Activated naive CD4-positive, alpha-beta T cell treated with anti-CD3 and anti-CD28 coated beads, Interleukin-2, amount 50 U/mL, for 72 hours (primary cell): ENCODE measurements around the gene TSPAN14. TPM values are rescaled to one million over a fixed set of nuclear protein-coding genes. Genes with fewer than 3 reads are reported as not detected.
"Not testable (repeated sequence)": the region's sequence is repeated elsewhere in the genome, so short reads cannot be mapped to it uniquely, and the experiment has no call there.

Source experiments
- ATAC-seq, 2 donors: fragments of 150-1000 bp; cut with Tn5 transposase; 2 replicates each; pipeline ENCODE4 v1.10.0; 2021; ENCODE audit warnings: mild to moderate bottlenecking in 2 of 2, moderate library complexity in 2 of 2
- DNase-seq, 2 donors: peaks; one replicate each; pipeline ENCODE4 v3.0.0; 2021 to 2022; ENCODE audit warnings: low spot score in 2 of 2
- H3K27ac Mint-ChIP-seq, 2 donors: one replicate each; pipeline ENCODE4 v1.8.0; 2022; ENCODE audit warnings: mild to moderate bottlenecking in 2 of 2, mixed read lengths in 2 of 2
- H3K36me3 Mint-ChIP-seq, 2 donors: one replicate each; pipeline ENCODE4 v1.8.0; 2022; ENCODE audit warnings: mixed read lengths in 2 of 2
- H3K9me3 Mint-ChIP-seq, 2 donors: one replicate each; pipeline ENCODE4 v1.8.0; 2022; ENCODE audit warnings: mixed read lengths in 2 of 2
- total RNA-seq, 2 donors: library from RNA; stranded (reverse); gene quantifications; one replicate each; pipeline ENCODE4 v1.2.3, GENCODE V29; 2022

Gene TSPAN14
- total RNA-seq, 2 donors from 2014 or later: 30.7 to 53.6 TPM

DNA sequence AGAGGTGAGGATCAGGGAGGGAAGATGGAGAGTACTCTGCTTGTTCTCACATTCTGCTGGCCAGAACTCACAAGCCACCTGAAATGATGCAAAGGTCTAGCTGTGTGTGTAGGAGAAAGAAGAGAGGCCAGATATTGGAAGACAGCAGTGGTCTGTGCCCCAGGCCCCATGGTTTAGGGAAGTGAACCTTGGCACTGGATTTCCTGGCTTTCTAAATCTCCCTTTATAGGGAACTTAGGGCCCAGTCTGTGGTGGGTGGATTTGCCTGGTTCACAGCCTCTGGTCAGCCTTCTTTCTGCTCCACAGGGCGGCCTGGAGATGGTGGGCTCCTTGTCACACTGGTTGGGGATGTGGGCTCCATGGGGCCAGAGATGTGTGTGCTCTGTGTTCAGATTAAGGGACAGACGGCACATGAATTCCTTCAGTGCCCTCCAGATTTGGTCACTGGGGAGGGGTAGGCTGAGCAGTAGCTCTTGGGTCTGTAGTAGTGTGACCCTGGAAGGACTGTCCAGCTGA, 74.1 kb downstream of the TSPAN14 start:
- H3K36me3 Mint-ChIP-seq: peaks cover 0 to 24% of the 10 kb centered on the region in 2 donors
- H3K9me3 Mint-ChIP-seq: no peaks in the 10 kb centered on the region
- no peak for ATAC-seq
- no peak for DNase-seq
- peak overlapping the region; percentile 60 to 86 for H3K27ac Mint-ChIP-seq

GRCh38 chr10:80528901-80529300, 74.8 kb downstream of the TSPAN14 start:
- DNase-seq: no peak
- no peaks in the 10 kb centered on the region for H3K9me3 Mint-ChIP-seq
- peaks cover 0 to 24% of the 10 kb centered on the region in 2 donors for H3K36me3 Mint-ChIP-seq
- no peak for ATAC-seq
- peak overlapping the region; percentile 86 to 87 for H3K27ac Mint-ChIP-seq

DNA sequence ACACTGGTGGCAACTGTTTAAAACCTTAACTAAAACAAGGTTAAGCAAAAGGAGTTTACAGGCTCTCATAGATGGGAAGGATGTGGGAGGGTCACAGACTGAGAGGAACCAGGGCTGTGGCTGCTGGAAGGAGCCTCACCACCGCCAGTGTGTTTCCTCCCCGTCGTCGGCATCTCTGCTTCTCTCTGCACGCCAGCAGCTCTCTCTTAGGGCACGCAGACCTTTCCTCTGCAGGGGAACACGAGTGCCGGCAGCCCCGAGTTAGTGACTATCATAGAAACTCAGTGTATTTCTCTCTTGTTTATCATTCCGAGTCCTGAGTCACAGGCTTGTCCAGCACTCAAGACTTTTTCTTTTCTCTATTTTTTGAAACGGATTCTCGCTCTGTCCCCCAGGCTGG, 75.5 kb downstream of the TSPAN14 start:
- peaks cover 0 to 24% of the 10 kb centered on the region in 2 donors for H3K36me3 Mint-ChIP-seq
- H3K9me3 Mint-ChIP-seq: no peaks in the 10 kb centered on the region
- ATAC-seq (peak; percentile 31 to 64), DNase-seq (peak in 1 of 2 donors; percentile 20)
- peak overlapping the region; percentile 86 to 87 for H3K27ac Mint-ChIP-seq

DNA sequence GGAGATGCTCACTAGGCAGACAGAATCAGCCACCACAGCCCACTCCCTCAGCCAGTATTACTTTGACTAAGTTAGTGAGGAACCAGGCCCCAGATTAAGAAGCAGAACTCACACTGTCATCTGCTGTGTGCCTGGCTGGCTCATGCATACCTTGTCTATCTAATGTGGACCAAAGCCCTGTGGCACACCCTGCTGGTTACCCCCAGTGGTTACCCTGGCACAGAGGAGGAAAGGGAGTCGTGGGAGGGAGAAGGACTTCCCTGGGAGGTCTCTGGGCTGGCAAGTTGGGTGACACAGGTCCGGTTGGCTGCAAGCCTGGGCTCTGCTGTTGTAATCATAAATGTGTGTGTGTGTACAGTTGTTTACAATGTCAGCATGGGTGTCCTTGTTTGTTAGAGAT, 76.1 kb downstream of the TSPAN14 start:
- Mint-ChIP-seq H3K9me3 (no peaks in the 10 kb centered on the region), H3K36me3 (peaks cover under 1 to 24% of the 10 kb centered on the region in 2 donors), H3K27ac (peak overlapping the region; percentile 86 to 87)
- DNase-seq: peak in 1 of 2 donors; percentile 53
- ATAC-seq: peak; percentile 86 to 88

GRCh38 chr10:80530816-80531215, 76.7 kb downstream of the TSPAN14 start:
- no peak for DNase-seq
- Mint-ChIP-seq H3K36me3 (peaks cover 5 to 28% of the 10 kb centered on the region in 2 donors), H3K27ac (peak overlapping the region; percentile 65 to 86), H3K9me3 (no peaks in the 10 kb centered on the region)
- no peak for ATAC-seq

DNA sequence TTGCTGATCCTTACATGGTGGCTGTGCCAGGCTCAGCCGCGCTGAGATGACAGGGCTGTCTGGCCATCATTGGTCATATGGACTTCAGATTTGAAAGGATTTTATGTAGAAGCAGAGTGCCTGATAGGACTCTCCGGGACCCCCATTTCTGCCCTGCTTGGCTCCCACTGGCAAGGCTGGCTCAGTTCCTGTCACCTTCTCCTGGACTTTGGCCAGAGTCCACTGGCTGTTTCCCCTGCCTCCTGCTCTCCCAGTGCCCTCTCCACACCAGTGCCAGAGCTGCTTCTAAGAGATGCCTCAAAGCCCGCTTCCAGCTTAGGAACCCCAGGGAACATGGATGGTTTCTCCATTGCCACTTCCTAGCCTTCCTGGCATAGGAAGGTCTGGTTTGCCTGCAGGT, 78.5 kb downstream of the TSPAN14 start:
- no peak for ATAC-seq
- H3K36me3 Mint-ChIP-seq: peaks cover 5 to 17% of the 10 kb centered on the region in 2 donors
- no peak for DNase-seq
- no peaks in the 10 kb centered on the region for H3K9me3 Mint-ChIP-seq
- peak overlapping the region; percentile 16 to 87 for H3K27ac Mint-ChIP-seq

GRCh38 chr10:80534059-80534458, 79.9 kb downstream of the TSPAN14 start:
- H3K9me3 Mint-ChIP-seq, DNase-seq, ATAC-seq, H3K27ac Mint-ChIP-seq: not testable (repeated sequence)
- peaks cover 5 to 14% of the 10 kb centered on the region in 2 donors for H3K36me3 Mint-ChIP-seq

GRCh38 chr10:80534646-80535045, 80.5 kb downstream of the TSPAN14 start:
- not testable (repeated sequence) for ATAC-seq, H3K27ac Mint-ChIP-seq, DNase-seq, H3K9me3 Mint-ChIP-seq
- peaks cover 5 to 11% of the 10 kb centered on the region in 2 donors for H3K36me3 Mint-ChIP-seq

DNA sequence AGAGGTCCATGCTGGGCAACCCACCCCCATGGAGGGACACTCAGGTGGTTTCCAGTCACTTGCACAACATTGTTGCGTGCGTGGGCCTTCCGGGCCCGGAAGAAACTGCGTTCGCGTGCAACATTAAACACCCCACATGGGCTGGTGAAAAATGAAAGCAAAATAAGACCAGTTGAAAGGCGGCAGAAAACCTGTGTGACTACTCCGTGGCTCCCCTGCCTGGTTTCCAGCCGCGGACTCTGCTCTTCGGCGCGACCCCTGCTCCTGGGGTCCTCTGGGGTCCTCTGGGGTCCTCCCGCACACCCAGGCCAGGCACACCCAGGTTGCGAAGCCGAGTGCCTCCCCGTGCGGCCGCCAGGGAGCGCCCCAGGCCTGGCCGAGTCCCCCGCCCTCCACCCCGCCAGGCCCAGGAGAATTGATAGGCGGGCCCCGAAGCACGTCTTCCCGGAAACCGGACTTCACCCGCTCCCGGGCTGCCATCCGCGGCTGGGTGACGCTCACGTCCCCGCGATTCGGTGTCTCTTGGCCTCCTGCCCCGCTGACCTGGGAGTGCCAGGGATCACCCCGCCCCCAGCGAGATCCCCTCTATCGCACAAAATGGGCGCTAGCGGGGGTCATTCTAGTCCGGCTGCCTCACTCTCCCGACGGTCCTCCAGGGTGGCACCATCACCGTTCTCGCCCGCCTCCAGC, 81.7 kb downstream of the TSPAN14 start:
- peak overlapping the region; percentile 96 to 99 for H3K27ac Mint-ChIP-seq
- peaks cover 5 to 11% of the 10 kb centered on the region in 2 donors for H3K36me3 Mint-ChIP-seq
- ATAC-seq (peak; percentile 84 to 86), DNase-seq (peak; percentile 74 to 85)
- no peaks in the 10 kb centered on the region for H3K9me3 Mint-ChIP-seq

GRCh38 chr10:80536361-80536835, 82.3 kb downstream of the TSPAN14 start:
- peak overlapping the region; percentile 96 to 99 for H3K27ac Mint-ChIP-seq
- ATAC-seq (no peak), DNase-seq (no peak)
- H3K36me3 Mint-ChIP-seq: peaks cover 5 to 11% of the 10 kb centered on the region in 2 donors
- H3K9me3 Mint-ChIP-seq: no peaks in the 10 kb centered on the region

DNA sequence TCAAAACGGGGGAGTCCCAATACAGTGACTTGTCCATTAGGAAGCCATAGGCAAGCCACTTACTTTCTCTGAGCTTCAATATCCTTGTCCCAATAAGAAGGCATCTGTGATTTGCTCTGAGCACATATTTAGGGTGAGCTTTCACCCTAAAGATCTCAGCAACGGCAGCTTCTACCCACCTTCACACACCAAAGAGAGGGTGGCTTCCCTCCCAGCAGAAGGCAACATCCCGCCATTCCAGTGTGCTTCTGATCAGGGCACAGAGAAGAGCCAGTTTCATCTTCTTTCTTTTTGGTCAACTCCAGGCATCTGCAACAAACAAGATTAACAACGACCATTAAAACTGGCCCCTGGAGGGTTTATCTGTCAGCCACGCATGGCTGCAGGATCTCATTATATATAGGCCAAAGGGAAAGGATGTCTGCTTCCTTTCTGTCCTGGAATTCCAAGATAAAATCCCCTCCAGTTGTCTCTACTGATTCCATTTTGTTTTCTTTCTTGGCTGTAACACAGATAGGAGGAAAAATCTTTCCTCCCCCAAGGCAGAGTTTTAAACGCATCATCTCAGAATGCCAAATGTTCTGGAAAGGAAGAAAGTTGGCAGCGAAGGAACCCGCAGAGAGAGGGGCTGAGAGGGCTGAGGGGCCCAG, 83.1 kb downstream of the TSPAN14 start:
- ATAC-seq (no peak), DNase-seq (no peak)
- H3K9me3 Mint-ChIP-seq: no peaks in the 10 kb centered on the region
- peaks cover 5 to 11% of the 10 kb centered on the region in 2 donors for H3K36me3 Mint-ChIP-seq
- peak overlapping the region; percentile 79 to 99 for H3K27ac Mint-ChIP-seq

- DNase-seq (no peak), ATAC-seq (no peak)
- Mint-ChIP-seq H3K36me3 (peaks cover 5% of the 10 kb centered on the region in 2 donors), H3K9me3 (no peaks in the 10 kb centered on the region), H3K27ac (peak within 1 kb of the TSS; percentile 79 to 99)
These were observed 83.8 kb downstream of the TSPAN14 start, which contains the start of gene SH2D4B for GRCh38 chr10:80537736-80538480. Gene SH2D4B (plus strand): TSS chr10:80537902. CDS start chr10:80538332, 430 bp downstream.

GRCh38 chr10:80538481-80539185, 84.5 kb downstream of the TSPAN14 start:
- DNase-seq (no peak), ATAC-seq (no peak)
- H3K36me3 Mint-ChIP-seq: peaks cover 4 to 5% of the 10 kb centered on the region in 2 donors
- H3K27ac Mint-ChIP-seq: peak overlapping the region in 1 of 2 donors; percentile 99
- no peaks in the 10 kb centered on the region for H3K9me3 Mint-ChIP-seq

- ATAC-seq: no peak
- H3K9me3 Mint-ChIP-seq: no peaks in the 10 kb centered on the region
- H3K36me3 Mint-ChIP-seq: peaks cover 4 to 5% of the 10 kb centered on the region in 2 donors
- no peak for DNase-seq
- H3K27ac Mint-ChIP-seq: peak overlapping the region in 1 of 2 donors; percentile 37
These were observed 85.4 kb downstream of the TSPAN14 start for GRCh38 chr10:80539421-80540031.

DNA sequence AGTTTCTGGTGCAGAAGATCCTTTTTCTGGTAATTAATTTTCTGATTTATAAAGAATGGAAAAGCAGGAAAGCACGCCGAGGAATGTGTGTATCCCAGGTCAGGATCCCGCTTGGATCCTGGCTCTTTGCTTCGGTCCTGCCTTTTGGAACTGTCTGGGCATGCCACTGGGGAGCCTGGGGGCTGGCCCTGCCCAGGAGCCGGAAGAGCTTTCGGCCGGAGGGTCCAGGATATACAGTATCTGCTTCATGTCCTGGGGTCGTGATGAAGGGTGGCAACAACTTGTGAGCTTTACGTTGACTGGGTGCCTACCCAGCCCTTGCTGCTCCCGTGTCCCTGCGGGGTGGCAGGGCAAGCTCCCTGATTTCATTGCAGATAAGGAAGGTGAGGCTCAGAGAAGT, 86.0 kb downstream of the TSPAN14 start:
- no peaks in the 10 kb centered on the region for H3K9me3 Mint-ChIP-seq
- no peak overlapping the region for H3K27ac Mint-ChIP-seq
- peaks cover 4 to 5% of the 10 kb centered on the region in 2 donors for H3K36me3 Mint-ChIP-seq
- ATAC-seq (no peak), DNase-seq (no peak)

DNA sequence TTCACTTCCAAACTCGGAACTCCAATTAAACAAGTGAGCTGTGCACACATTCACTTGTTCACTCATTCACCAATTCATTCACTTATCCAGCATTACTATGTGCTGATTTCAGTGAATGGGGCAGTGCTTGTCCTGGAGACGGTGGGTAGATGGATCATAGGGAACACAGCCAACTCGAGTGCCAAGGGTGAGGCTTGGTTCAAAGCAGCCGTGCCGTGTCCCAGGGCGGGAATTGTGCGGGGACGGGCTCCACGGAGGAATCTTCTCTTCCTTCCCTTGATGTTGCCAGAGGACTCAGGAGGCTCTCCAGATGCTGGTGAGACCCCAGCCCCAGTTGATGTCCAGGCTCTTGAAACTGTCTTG, 86.5 kb downstream of the TSPAN14 start:
- DNase-seq: no peak
- no peak for ATAC-seq
- Mint-ChIP-seq H3K36me3 (peaks cover under 1% of the 10 kb centered on the region in 2 donors), H3K27ac (peak overlapping the region in 1 of 2 donors; percentile 44), H3K9me3 (no peaks in the 10 kb centered on the region)
